HAP-1 (cell line): ENCODE measurements around the gene LMLN.
"Not testable (repeated sequence)": the region's sequence is repeated elsewhere in the genome, so short reads cannot be mapped to it uniquely, and the experiment has no call there.

Source experiments
- DNase-seq, 2 experiments: peaks; one replicate each; pipeline ENCODE4 v3.0.0-alpha.2; 2016 to 2020; ENCODE audit warnings: low spot score in 2 of 2
- H3K27me3 ChIP-seq: fragments of 250-450 bp; sonication (Bioruptor Pico); 2 replicates; pipeline ENCODE4 v1.5.1; 2020; ENCODE audit warnings: low read depth, mild to moderate bottlenecking, moderate library complexity
- H3K36me3 ChIP-seq: fragments of 250-450 bp; sonication (Bioruptor Pico); replicated peaks from 2 replicates; pipeline ENCODE4 v1.5.1; 2020; ENCODE audit warnings: mild to moderate bottlenecking
- H3K4me1 ChIP-seq: fragments of 250-450 bp; sonication (Bioruptor Pico); 2 replicates; pipeline ENCODE4 v1.5.1; 2020; ENCODE audit warnings: mild to moderate bottlenecking
- H3K4me3 ChIP-seq: fragments of 250-450 bp; sonication (Bioruptor Pico); 2 replicates; pipeline ENCODE4 v1.5.1; 2020; ENCODE audit warnings: mild to moderate bottlenecking, moderate library complexity
- H3K9me3 ChIP-seq: fragments of 250-450 bp; sonication (Bioruptor Pico); 2 replicates; pipeline ENCODE4 v1.5.1; 2020; ENCODE audit warnings: mild to moderate bottlenecking, moderate library complexity
- in situ Hi-C: fragments of 300-500 bp; cut with MboI; formaldehyde crosslinking; loops from 3 replicates; pipeline ENCODE4 v1.14.3; 2020; ENCODE audit warnings: low sequenced_read_pairs, inconsistent platforms, mixed read lengths

The LMLN gene, protein sequence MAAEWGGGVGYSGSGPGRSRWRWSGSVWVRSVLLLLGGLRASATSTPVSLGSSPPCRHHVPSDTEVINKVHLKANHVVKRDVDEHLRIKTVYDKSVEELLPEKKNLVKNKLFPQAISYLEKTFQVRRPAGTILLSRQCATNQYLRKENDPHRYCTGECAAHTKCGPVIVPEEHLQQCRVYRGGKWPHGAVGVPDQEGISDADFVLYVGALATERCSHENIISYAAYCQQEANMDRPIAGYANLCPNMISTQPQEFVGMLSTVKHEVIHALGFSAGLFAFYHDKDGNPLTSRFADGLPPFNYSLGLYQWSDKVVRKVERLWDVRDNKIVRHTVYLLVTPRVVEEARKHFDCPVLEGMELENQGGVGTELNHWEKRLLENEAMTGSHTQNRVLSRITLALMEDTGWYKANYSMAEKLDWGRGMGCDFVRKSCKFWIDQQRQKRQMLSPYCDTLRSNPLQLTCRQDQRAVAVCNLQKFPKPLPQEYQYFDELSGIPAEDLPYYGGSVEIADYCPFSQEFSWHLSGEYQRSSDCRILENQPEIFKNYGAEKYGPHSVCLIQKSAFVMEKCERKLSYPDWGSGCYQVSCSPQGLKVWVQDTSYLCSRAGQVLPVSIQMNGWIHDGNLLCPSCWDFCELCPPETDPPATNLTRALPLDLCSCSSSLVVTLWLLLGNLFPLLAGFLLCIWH

DNA sequence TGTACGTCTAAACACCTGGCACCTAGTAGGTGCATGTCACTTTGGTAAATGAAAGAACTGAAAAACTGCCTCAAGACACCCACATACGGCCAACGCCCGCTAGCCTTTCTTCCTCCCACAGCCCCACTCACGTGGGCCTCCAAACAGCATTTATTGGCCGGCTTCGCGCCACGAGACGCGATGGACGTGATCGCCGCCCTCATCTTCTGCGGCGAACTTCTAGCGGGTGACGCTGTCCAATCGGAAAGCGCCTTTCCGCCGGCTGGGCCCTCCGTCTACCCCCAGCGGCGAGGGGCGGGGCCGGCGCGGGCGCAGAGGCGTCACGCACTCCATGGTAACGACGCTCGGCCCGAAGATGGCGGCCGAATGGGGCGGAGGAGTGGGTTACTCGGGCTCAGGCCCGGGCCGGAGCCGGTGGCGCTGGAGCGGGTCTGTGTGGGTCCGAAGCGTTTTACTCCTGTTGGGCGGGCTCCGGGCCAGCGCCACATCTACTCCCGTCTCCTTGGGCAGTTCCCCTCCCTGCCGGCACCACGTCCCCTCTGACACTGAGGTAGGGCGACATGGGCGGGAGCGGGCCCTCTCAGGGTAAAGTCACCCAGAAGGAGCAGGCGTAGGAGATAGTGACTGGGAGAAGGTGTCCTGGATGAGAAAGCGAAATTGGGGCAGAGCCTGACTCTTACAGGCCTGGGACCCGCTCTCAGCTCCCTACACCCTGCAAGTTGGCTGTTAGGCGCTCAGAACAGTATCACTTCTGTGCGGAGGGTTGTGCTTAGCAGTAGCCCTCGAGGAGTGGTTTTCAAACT lies at the start of gene LMLN:
TSS of gene LMLN (plus strand) at position 327 of the 803 bp plus-strand sequence. CDS start at position 356, 29 bp downstream.
- H3K4me3 ChIP-seq = peak within 1 kb of the TSS; percentile 68
- H3K36me3 ChIP-seq = peaks cover 16% of the 10 kb centered on the region
- in situ Hi-C loops = no loop called here
- peaks cover 37% of the 10 kb centered on the region for H3K4me1 ChIP-seq
- peak; percentile 81 to 95 for DNase-seq
- no peaks in the 10 kb centered on the region for H3K27me3 ChIP-seq
- H3K9me3 ChIP-seq = no peaks in the 10 kb centered on the region

DNA sequence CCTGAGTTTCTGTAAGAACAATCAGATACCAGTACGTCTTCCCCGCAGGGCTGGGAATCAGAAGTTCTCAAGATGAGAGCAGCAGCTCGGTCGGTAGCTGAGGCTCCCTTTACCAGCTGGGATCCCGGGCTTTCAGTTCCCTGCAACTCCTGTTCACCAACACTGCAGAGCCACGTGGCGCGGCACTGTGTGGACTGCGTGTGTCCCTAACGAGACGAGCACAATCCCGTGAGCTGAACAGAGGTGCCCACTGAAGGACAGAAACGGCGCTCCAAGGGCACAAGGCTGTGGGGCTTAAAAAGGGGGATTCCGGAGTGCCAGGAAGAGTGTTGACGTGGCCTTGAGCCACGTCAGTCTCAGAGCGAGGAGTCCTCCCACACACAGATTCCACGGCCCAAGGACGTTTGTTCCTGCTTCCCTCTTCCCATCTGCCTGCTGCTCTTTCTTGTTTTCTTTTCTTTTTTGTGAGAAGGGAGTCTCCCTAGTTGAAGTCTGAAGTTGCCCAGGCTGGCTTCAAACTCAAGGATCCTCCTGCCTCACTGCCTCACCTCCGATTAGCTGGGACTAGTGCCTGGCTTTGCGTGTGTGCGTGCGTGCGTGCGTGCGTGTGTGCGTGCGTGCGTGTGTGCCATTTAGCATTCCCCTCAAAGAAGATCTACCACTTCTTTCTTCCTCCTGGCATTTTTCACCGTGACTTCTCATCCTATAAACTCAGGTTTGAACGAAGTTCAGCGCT lies 47.1 kb upstream of the LMLN start:
- H3K27me3 ChIP-seq = no peaks in the 10 kb centered on the region
- in situ Hi-C loops = no loop called here
- no peak for DNase-seq
- no peak overlapping the region for H3K4me3 ChIP-seq
- no peaks in the 10 kb centered on the region for H3K4me1 ChIP-seq
- H3K36me3 ChIP-seq = no peaks in the 10 kb centered on the region
- no peaks in the 10 kb centered on the region for H3K9me3 ChIP-seq

DNA sequence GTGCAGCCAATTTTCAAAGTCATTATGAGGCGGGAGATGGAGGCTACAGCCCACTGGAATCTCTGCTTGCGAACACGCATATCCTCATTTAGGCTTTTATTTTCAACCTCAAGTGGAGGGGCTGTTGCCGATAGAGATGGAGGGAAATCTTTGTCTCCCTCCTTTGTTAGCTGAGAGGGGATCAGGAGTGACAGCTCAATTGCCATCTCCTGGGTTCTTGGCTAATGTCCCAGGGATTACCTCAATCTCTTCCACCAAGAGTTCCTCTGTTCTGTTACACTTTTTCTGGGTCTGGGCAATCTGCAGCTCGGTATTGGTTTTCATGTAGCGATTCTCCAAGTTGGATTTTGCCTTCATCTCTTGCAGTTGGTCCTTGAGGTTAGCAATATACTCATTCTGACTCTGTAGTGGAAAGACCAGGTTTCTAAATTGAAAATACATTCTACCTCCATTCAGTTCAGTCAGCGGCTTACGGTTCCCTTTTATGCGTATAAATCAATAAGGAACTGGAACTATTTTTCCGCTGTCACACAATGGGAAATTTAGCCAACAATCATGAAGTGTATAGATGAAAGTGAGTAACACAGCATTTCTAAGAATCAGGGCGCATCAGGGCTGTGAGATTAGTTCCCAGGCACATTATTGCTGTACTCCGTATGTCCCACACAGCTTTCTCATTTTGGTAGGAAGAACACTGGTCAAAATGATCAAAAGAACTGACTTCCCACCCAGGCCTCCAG lies 46.2 kb upstream of the LMLN start:
- no peaks in the 10 kb centered on the region for H3K4me1 ChIP-seq
- H3K36me3 ChIP-seq = no peaks in the 10 kb centered on the region
- no peaks in the 10 kb centered on the region for H3K9me3 ChIP-seq
- no peak overlapping the region for H3K4me3 ChIP-seq
- in situ Hi-C loops = no loop called here
- no peaks in the 10 kb centered on the region for H3K27me3 ChIP-seq
- DNase-seq = no peak

DNA sequence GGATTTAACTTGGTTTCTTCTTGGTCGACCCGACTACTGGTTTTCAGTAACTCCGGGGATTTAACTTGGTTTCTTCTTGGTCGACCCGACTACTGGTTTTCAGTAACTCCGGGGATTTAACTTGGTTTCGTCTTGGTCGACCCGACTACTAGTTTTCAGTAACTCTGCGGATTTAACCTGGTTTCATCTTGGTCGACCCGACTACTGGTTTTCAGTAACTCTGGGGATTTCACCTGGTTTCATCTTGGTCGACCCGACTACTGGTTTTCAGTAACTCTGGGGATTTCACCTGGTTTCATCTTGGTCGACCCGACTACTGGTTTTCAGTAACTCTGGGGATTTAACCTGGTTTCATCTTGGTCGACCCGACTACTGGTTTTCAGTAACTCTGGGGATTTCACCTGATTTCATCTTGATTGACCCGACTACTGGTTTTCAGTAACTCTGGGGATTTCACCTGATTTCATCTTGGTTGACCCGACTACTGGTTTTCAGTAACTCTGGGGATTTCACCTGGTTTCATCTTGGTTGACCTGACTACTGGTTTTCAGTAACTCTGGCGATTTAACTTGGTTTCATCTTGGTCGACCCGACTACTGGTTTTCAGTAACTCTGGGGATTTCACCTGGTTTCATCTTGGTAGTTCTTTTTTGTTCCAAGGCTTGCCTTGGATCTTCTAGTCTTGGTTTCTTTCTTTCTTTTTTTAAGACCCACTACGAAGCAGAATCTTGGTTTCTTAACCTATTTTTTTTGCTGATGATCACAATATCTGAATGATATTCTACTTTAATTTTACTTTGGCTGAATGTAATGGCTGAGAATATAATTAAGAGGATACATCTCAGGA lies 38.4 kb upstream of the LMLN start:
- H3K9me3 ChIP-seq, H3K27me3 ChIP-seq, H3K4me3 ChIP-seq, in situ Hi-C loops, H3K4me1 ChIP-seq, DNase-seq, H3K36me3 ChIP-seq: not testable (repeated sequence)

DNA sequence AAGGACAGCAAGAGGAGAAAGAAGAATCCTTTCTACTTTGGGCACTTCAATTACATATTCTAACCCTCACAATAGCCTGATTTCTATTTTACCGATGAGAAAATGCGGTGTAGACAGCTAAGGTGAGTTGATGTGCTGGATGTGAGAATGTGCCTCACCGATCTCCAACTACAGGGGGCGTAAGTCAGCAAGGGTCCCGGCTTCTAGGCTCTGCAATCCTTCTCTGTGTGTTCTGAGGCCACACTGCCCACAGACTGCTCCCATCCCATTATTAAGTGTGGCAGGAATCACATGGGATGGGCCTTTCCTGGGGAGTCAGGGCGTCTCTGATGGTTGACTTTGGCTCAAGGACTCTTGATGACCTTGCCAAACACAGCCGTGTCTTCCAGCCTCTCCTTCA lies 33.6 kb upstream of the LMLN start:
- in situ Hi-C loops = no loop called here
- peak in 1 of 2 experiments; percentile 65 for DNase-seq
- Histone ChIP-seq H3K4me3 (no peak overlapping the region), H3K36me3 (no peaks in the 10 kb centered on the region), H3K9me3 (no peaks in the 10 kb centered on the region), H3K4me1 (peaks cover 5% of the 10 kb centered on the region), H3K27me3 (no peaks in the 10 kb centered on the region)

DNA sequence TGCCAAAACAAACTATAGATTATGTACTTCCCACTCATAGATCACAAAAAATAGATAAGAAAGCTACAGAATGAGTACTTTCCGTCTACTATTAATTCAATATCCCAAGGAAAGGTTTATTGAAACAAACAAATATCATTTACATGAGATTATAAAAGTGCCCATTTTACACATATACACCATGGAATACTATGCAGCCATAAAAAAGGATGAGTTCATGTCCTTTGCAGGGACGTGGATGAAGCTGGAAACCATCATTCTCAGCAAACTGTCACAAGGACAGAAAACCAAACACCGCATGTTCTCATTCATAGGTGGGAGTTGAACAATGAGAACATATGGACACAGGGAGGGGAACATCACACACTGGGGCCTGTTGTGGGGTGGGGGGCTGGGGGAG lies 32.4 kb upstream of the LMLN start:
- H3K27me3 ChIP-seq, H3K4me3 ChIP-seq, in situ Hi-C loops, H3K36me3 ChIP-seq, DNase-seq, H3K4me1 ChIP-seq, H3K9me3 ChIP-seq: not testable (repeated sequence)

DNA sequence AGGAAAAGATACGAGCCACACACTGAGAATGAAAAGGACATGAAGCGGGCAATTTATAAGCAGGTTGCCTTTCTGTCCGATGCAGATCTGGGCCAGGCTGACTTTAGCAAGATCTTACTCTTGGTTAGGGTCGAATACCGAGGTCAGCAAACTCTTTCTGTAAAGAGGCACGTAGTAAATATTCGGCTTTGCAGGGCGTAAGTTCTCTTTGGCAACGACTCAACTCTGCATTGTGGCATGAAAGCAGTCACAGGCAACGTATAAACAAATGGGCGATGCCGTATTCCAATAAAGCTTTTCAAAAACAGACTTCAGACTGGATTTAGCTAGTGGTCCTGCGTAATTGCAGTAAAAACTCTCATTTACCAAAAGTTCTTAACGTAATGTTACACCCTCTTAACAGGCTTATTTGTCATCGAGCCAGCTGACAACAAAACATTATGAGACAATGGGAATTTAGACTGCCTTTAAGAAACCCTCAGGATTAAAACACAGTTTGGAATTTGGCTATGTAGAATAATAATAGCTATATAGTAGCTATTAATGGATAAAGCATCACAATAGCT lies 23.1 kb upstream of the LMLN start:
- H3K4me1 ChIP-seq = peaks cover 14% of the 10 kb centered on the region
- in situ Hi-C loops = no loop called here
- H3K27me3 ChIP-seq = 0 out of 2 replicates have a peak, but pooled peaks cover 2% of the 10 kb centered on the region
- DNase-seq = peak; percentile 80 to 95
- H3K36me3 ChIP-seq = no peaks in the 10 kb centered on the region
- no peaks in the 10 kb centered on the region for H3K9me3 ChIP-seq
- no peak overlapping the region for H3K4me3 ChIP-seq

DNA sequence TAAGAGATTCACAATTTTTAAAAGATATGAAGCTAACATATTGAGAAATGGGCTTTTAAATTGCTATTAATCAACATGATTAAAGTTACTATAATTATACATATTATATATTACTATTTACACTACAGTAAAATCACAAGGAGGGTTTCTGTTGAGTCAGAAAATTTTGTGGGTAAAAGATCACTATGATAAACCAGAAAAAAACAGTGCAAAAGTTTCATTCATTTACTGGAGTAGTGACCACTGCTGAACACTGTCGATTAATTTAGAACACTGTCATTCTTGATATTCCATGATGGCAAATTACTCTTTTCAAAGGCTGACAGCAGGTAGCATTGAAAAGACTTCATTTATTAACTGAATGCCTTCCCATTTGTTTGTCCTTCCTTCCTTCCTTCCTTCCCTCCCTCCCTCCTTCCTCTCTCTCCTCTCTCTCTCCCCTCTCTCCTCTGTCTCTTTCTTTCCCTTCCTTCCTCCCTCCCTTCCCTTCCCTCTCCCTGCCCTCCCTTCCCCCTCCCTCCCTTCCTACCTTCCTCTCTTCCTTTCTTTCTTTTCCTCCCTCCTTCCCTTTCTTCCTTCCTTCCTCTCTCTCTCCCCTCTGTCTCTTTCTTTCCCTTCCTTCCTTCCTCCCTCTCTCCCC lies 19.2 kb upstream of the LMLN start:
- Histone ChIP-seq H3K4me1 (peaks cover 14% of the 10 kb centered on the region), H3K9me3 (no peaks in the 10 kb centered on the region), H3K4me3 (no peak overlapping the region), H3K36me3 (no peaks in the 10 kb centered on the region), H3K27me3 (0 out of 2 replicates have a peak, but pooled peaks cover 2% of the 10 kb centered on the region)
- in situ Hi-C loops = no loop called here
- no peak for DNase-seq

DNA sequence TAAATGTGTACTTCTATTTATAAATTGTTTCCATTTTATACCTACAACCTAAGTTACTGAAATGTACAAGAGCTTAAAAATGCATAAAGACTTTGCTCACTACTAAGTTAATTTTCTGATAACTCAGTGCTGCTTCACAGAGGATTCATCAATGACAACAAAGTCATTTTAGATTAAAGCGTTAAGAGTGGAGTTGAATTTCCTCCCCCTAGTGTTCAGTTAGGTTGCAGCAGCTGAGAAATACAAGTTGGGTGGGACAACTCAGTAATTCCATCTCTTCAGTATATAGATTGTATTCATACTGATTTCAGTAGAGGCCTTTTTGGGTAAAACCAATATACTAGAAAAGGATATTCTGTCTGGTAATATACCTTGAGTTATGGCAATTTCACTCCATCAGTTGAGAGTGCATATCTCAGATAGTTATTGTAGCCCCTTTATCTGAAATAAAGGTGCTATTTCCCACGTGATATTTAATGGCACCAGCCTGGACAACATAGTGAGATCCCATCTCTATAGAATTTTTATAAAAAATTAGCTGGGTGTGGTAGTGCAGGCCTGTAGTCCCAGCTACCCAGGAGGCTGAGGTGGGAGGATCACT lies 17.0 kb upstream of the LMLN start:
- H3K36me3 ChIP-seq = no peaks in the 10 kb centered on the region
- DNase-seq = peak; percentile 49 to 61
- peaks cover 2% of the 10 kb centered on the region; the same call in 1 of the 2 replicates for H3K27me3 ChIP-seq
- in situ Hi-C loops = no loop called here
- no peaks in the 10 kb centered on the region for H3K4me1 ChIP-seq
- H3K4me3 ChIP-seq = no peak overlapping the region
- H3K9me3 ChIP-seq = no peaks in the 10 kb centered on the region

DNA sequence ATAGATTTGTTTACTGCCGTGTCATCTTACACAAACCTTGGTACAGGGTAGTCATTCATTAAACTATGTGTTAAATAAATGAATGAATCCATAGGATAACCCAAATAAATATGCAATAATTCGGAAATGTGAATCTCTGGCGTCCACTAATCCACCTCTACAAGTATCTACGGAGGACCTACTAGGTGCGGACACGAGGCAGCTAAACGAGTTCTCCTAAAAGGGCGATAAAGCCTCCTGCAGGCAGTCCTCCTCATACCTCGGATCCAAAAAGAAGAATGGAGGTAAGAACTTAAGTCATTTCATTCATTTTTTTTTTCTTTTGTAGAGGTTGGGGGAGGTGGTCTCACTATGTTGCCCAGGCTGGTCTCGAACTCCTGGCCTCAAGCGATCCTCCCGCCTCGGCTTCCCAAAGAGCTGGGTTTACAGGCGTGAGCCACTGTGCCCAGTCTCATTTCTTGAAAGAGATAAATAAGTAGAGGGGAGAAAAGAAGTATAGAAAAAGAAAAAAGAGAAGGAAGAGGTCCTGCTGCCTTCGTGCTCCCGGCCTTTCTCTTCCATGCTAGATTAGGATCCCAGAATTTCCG lies 10.7 kb upstream of the LMLN start:
- in situ Hi-C loops = no loop called here
- Histone ChIP-seq H3K9me3 (no peaks in the 10 kb centered on the region), H3K27me3 (no peaks in the 10 kb centered on the region; the same call in 1 of the 2 replicates), H3K4me3 (peak overlapping the region; percentile 75), H3K4me1 (peaks cover 10% of the 10 kb centered on the region), H3K36me3 (peaks cover 40% of the 10 kb centered on the region)
- DNase-seq = no peak
